HG03045 (cell line): ENCODE data around the gene TGFBR3L.
"Not testable (repeated sequence)": the region's sequence is repeated elsewhere in the genome, so short reads cannot be mapped to it uniquely, and the experiment has no call there.

Experiments
- ATAC-seq: cut with Tn5 transposase; IDR thresholded peaks from one replicate; pipeline ENCODE4 v1.9.1; 2021; ENCODE audit warnings: mild to moderate bottlenecking, moderate library complexity; ENCODE audit not compliant: unreplicated experiment

The TGFBR3L gene

DNA sequence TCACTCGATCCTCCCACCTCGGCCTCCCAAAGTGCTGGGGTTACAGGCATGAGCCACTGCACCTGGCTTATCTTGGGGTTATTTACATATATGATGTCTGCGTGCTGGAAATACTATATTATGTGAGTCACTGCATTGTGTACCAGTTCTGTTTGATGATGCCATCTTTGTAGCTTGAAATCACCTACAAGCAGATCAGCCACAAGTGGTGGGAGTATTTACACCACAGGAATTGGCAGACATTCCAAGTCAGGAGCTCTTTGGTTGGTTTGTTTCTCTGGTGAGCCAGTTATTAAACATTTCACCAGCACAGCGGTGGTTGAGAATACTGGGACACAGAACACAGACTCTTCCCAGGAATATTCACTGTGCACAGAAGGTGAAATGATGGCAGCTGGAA lies 33.3 kb downstream of the TGFBR3L start:
- no peak for ATAC-seq

DNA sequence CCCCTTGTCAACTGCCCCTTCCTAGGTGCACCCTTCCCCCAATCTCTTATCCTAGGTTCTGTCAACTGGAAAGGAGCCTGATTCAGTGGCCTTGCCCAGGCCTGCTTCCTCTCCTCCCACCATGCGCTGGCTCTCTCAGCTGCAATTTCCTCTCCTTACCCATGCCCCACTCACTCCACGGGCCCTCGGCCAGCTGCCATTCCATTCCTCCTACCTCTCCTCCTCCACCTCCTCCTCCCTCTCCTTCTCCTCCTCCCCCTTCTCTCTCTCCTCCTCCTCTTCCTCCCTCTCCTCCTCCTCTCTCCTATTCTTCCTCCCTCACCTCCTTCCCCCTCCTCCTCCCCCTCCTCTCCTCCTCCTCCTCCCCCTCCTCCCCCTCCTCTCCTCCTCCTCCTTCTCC lies 38.4 kb downstream of the TGFBR3L start:
- ATAC-seq, result no peak

DNA sequence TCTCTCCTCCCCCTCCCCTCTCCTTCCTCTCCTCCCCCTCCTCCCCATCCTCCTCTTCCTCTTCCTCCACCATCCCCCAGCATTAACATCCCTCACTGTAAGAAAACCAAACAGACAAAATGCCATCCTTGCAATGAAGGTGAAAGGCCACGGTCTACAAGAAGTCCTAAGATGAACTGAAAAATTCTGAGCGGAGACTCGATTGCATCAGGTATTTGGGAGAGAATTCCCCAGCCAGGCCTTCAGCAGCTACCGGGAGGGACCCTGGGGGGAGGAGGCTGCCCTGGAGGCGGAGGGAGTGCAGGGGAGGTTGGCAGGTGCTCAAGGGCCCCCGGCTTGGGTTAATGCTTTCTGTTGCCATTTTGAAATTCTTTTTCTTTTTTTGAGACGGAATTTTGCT lies 38.9 kb downstream of the TGFBR3L start:
- no peak for ATAC-seq

DNA sequence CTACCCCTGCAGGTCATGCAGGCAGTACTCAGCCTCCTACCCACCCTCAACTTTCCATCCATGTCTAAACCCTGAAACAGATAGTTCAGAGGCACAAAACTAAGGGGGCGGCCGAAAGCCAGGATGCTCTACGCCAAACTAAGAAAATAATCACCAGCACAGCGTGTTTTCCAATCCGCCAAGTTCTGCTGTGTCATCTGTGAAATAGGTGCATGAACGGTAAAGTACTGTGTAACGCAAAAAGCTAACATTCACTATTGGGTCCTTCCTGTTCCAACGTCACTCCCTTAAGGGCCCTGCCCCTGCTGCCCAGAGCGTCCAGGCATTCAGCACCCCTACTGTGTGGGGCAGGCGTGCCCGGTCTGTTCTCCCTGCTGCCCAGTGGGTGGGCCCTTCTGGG lies 41.1 kb downstream of the TGFBR3L start:
- ATAC-seq, result no peak

DNA sequence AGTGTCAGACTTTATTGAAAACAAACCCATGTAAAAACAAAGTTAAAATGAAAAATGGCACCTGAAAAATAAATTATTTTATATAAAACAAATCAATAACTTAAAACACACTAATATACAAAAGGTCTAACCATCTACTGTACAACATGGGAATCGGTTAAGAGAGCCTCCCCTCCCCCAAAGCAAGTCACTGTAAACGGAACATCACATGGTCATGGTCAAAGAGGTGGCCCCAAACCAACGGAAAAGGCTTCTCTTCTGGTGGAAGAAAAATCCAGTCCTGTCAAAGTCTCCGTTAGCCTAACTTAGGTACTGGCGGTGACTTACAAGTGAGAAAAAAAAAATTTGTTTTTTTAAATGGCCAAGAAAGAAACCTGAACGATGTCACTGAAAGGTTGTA lies 44.6 kb downstream of the TGFBR3L start:
- no peak for ATAC-seq

DNA sequence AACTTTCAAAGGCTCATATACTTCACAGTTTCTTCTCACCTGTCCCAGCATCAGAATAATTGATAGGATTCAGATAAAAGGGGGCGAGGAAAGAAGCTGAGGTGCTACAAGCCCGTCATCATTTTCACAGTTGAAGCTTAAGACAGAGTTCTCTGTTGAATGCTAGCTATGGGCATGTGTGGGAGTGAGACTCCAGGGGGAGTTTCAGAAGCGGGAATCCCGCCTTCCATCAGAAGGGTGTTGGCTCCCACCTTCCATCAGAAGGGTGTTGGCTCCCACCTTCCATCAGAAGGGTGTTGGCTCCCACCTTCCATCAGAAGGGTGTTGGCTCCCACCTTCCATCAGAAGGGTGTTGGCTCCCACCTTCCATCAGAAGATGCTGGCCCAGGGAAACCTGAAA lies 46.5 kb downstream of the TGFBR3L start:
- not testable (repeated sequence) for ATAC-seq

DNA sequence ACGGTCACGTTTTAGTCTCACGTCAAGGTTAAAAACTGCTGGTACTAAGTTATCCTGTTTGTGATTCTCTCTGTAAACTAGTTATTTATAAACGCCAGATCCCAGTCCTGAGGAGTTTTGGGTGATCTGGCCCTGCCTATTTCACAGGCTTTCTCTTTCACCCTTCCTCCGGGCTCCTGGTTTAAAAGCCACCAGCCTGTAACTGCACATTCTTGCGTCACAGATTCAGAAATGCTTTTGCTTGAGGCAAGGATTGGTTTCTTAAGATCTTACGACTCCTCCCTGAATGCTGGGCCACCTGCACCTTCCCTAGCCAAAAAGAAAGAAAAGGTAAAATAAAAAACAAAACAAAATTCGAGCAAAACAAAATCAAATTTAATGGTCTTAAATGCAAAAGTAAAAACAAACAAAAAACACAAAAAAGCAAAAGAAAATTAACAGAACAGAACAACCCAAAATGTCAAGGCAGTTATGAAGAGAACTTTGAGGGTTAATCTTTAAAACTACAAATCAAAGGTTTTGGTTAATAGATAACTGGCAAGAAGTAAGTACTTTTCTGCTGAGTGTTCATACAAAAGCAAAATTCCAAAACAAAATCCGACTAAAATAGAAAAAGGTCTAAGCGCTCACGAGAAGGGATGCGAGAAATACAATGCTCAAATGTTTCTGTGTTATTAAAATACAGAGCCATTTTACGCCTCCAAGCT lies 47.4 kb downstream of the TGFBR3L start:
- no peak for ATAC-seq

DNA sequence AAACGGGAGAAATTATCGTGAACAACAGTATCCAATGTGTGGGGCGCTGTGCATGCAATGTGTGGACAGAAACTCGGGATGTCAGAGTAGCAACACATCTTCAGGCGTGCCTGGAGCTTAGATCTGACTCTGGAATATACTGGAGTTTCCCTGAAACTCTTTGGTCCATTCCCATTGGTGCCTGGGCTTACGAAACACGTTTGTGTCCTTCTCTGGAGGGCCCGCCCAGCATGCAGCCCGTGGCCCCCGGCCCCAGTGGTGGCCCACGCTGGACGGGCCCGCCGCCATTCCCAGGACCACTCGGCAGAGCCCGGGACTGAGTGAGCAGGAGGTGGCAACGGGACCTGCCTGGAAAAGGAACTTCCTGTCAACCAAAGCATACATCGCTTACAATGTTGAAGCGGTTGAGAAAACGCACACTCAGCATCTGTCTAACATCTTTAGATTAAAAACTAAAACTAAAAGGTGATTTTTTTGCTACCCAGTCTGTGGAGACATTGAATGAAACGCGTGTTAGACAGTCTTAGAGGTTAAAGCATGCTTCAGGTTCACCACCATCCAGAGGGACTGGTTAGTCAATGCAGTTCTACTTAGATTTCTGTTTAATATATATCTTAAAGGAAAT lies 48.1 kb downstream of the TGFBR3L start:
- no peak for ATAC-seq

DNA sequence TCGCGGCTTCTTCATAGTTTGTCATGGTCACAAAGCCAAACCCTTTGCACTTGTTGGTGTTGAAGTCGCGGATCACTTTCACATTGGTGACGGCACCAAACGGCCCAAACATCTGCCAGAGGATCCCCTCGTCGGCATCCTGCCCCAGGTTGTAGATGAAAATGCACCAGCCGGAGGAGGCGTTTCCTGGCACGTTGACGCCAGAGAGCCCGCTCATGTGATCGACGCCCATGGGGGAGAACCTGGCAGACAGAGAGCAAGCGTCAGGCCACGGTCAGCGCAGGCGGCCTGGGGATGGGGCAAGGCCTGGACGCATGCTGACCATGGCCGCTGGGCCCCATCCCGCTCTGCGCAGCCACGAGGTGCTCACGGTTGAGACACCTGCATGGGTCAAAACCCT lies 48.9 kb downstream of the TGFBR3L start:
- no peak for ATAC-seq

DNA sequence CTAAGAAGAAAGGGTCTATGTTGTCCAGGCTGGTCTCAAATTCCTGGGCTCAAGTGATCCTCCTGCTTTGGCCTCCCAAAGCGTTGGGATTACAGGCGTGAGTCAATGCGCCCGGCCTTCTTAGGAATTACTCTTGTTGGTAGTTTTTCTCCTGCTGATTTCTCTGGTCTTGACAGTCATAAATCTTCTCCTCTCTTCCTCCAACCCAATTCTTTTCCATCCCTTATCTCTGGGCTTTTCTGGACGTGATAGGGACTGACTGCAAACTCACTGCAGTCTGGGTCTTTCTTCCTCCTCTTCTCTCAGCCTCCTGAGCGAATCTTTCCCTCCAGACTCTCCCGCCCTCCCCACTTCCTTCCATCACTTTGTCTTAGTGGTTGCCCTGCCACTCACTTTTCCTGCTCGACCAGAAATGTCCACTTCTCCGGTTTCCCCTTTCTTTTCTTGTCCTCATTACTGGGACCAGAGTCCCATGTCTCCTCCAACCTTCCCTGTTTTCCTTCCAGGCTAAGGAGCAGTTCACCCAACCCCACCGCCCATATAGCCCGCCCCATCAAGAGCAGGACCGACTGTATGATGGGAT lies 50.7 kb downstream of the TGFBR3L start:
- ATAC-seq, result no peak

DNA sequence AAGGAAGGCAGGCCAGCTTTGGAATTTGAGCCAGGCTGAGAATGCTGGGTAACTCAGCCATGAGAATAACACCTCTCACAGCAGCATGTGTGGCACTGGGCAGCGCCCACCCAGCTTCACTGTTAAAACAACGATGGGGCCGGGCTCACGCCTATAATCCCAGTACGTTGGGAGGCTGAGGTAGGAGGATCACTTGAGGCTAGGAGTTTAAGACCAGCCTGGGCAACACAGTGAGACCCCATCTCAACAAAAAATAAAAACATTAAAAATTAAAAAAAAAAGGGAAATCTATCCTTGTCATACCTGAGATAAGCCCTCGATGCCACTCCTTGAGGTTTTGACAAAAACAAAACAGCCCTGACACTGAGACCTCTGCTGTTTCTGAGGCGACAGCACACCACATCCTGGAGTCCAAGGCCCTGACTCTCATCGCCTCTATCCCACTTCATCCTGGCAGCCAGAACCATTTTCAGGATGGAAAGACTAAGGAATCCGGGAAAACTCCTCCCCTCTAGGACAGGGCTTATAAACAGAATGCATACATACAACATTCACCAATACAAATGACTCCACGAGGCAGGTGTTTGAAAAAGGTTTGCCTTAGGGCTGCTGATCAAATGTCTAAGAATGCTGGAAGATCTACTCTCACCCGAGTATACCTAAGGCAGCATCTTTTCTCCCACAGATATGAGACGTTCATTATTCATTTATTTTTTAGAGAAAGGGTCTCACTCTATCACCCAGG lies 51.5 kb downstream of the TGFBR3L start:
- ATAC-seq, result no peak

DNA sequence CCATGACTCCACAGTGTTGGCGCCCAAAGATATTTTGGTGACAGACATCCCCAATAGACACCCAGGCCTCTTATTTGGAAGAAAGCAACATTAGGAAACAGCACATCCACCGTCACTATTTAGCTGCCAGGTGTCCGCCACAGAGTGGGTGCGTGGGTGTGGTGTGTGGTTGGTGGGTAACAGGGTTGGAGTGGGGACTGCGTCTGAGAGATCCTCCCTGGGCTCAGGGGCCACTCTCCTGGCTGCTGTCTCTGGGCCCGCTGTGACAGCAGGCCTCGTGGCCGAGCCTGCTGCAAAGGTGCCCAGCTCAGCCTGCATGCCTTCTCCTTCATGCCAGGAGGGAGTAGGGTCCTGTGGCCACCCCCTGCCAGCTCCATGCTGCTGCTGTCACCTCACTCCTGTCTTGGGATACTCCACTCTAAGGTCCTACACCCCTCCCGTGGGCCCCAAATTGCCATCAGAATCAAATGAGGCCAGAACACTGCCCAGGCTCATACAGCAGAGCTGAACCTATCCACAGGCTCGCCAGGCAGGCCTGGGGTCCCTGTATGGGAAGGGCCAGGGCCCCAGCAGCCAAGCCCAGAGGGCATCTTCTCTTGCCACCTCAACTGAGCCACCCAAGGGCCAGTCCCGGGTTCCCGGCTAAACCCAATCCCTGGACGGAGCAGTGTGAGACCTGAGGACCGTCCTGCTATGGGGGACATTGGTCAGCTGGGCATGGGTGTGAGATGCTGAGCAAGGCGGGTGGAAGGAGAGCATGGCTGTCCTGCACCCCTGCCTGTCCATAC lies 53.6 kb downstream of the TGFBR3L start:
- ATAC-seq, result no peak
